H54 (cell line): ENCODE results near the gene PACSIN1.

Experiments
- DNase-seq: peaks from one replicate; pipeline ENCODE4 v3.0.0; 2011; ENCODE audit warnings: low spot score, mixed read lengths; ENCODE audit not compliant: insufficient read length
- FAIRE-seq: peaks from 3 replicates; lab custom pipeline; 2011; peaks lifted over from hg19 to GRCh38; lab: Jason Lieb, UNC
- POLR2A ChIP-seq: IDR thresholded peaks from 2 replicates; pipeline ENCODE4 v1.6.1; 2011; ENCODE audit warnings: low read depth, mild to moderate bottlenecking, low read length

Gene PACSIN1

GRCh38 chr6:34528996-34529664 is 63.3 kb downstream of the PACSIN1 start:
- DNase-seq, result no peak
- no peak for FAIRE-seq
- no peak for TF ChIP-seq POLR2A

GRCh38 chr6:34529665-34530327 is 63.9 kb downstream of the PACSIN1 start:
- FAIRE-seq, result no peak
- no peak for DNase-seq
- no peak for TF ChIP-seq POLR2A

- TF ChIP-seq POLR2A, result no peak
- FAIRE-seq, result no peak
Measured at GRCh38 chr6:34530753-34531365, 65.0 kb downstream of the PACSIN1 start.

GRCh38 chr6:34531580-34532201 is 65.8 kb downstream of the PACSIN1 start:
- no peak for FAIRE-seq
- TF ChIP-seq POLR2A, result no peak
- DNase-seq, result no peak

More at GRCh38 chr6:34530753-34531365, 65.0 kb downstream of the PACSIN1 start:
- no peak for DNase-seq

GRCh38 chr6:34532230-34532629 is 66.4 kb downstream of the PACSIN1 start:
- FAIRE-seq, result no peak
- TF ChIP-seq POLR2A, result no peak
- DNase-seq, result no peak

GRCh38 chr6:34534146-34534545 is 68.3 kb downstream of the PACSIN1 start:
- FAIRE-seq, result no peak
- no peak for DNase-seq
- TF ChIP-seq POLR2A, result no peak

- FAIRE-seq, result no peak
- TF ChIP-seq POLR2A, result no peak
Measured at GRCh38 chr6:34534656-34535055, 68.8 kb downstream of the PACSIN1 start.

GRCh38 chr6:34535199-34535598 is 69.3 kb downstream of the PACSIN1 start:
- FAIRE-seq (no peak), DNase-seq (no peak)
- no peak for TF ChIP-seq POLR2A

More at GRCh38 chr6:34534656-34535055, 68.8 kb downstream of the PACSIN1 start:
- DNase-seq, result no peak

- TF ChIP-seq POLR2A, result no peak
- DNase-seq (no peak), FAIRE-seq (no peak)
Measured at GRCh38 chr6:34535646-34536045, 69.8 kb downstream of the PACSIN1 start.

GRCh38 chr6:34536251-34536958 is 70.5 kb downstream of the PACSIN1 start:
- FAIRE-seq (no peak), DNase-seq (no peak)
- no peak for TF ChIP-seq POLR2A

- DNase-seq, result no peak
- FAIRE-seq, result no peak
- no peak for TF ChIP-seq POLR2A
Measured at GRCh38 chr6:34536959-34537848, 71.3 kb downstream of the PACSIN1 start.

- TF ChIP-seq POLR2A, result no peak
- FAIRE-seq (no peak), DNase-seq (no peak)
Measured at GRCh38 chr6:34537922-34538550, 72.2 kb downstream of the PACSIN1 start.
